Activated CD4-positive, CD25-positive, alpha-beta regulatory T cell treated with anti-CD3 and anti-CD28 coated beads, Interleukin-2, amount 50 U/mL, for 72 hours (primary cell): ENCODE data around the gene HP1BP3.

ENCODE experiments used
- DNase-seq: peaks from one replicate; pipeline ENCODE4 v3.0.0; 2021

The HP1BP3 gene

DNA sequence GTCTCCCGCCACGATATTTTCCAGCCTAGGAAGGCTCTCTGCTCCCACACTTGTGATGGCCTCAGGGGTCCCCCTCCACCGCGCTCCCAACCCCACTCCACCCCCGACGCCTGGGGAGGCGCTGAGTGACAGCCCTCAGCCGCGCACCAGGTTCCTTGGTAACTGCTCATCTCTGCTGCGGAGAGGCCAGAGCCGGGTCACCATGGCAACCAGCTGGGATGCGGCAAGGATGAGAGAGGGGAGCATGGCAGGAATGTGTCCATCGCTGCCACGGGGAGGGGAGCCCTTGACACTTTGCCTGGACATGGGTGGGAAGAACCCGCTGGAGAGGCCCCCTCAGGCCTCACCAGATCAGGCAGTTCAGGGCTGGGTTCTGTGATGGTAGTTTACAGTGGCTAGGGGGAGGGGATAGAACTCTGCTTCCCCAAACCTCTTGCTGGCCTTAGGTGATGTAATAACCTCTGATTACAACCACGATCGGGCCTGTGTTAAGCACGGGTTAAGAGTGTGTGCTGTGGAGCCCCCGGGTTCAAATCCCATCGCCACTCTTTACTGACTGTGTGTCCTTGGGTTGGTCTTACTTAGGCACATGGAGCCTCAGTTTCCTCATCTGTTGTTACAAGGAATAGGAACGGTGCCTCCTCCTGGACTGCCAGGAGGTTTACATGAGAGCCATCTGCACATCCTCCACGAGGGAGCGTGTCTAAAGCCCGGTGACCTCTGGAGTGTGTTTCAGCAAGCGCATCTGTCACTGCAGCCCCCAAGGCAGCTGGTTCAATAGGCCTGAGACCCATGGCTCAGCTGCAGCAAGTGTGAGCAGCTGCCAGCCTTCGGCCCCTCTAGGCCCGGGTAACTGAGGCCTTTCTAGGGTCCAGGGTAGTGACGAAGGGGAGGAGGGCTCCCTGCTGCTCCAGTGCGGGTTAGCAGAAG, 75.6 kb downstream of the HP1BP3 start:
- no peak for DNase-seq

DNA sequence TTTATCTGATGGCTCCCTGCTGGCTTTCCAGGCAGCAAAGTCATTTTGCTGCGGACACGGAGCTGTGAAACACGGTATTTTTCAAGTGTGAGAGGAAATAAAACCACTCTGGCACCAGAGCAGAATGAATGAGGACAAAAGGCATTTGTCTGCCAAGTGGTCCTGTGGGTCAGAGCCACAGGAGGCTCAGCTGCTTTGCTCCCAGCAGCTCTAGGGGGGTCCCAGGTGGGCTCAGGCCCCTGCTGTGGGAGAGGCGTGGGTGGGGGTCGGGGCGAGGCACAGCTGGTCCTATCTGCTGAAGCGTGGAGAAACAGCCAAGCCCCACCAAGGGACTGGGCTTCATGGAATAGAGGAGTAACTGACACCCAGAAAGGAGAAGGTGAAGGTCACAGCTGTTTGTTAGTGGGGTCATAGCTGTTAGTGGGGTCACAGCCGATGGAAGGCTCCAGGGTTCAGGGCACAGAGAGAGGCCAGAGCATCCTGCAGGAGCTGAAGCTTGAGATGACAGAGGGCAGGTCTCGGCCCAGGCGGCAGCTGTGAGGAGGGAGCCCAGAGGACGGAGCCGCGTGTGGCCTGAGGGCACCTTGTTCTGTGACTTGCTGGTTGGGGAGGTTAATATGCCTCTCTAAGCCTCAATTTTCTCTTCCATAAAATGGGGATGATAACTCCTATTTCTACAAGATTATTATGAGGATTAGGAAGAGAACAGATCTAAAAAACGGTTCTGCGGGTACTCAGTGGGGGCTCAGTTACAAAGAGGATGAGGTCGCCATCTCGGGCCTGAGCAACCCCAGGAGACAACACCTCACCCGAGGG, 76.4 kb downstream of the HP1BP3 start:
- no peak for DNase-seq

DNA sequence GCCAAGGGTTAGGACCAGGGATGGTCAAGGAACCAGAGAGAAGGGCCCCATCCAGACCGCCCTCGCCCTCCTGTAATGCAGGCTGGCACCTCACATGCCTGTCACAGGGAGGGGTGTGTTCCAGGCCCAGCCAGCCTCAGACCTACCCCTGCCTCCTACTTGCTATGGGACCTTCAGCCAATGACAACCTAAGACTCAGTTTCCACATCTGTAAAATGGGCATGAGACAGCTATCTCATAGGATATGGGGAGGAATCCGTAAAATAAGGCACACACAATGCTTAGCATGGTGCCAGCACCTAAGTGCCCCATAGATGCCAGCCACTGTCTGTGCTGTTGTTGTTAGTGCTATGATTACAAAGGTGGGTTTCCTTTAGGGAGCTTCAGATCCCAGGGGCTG, 77.2 kb downstream of the HP1BP3 start:
- DNase-seq, result no peak

DNA sequence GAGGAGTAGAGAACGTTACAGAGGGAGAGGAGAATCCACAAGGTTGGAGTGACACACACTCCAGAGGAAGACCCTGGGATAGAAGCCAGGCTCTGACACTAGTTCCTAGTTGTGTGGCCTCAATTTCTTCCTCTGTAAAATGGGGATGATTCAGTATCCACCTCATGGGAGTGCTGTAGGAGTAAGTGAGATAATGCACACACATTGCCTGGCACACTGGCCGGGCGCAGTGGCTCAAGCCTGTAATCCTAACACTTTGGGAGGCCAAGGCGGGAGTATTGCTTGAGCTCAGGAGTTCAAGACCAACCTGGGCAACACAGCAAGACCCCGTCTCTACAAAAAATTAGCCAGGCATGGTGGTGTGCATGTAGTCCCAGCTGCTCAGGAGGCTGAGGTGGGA, 78.2 kb downstream of the HP1BP3 start:
- no peak for DNase-seq

DNA sequence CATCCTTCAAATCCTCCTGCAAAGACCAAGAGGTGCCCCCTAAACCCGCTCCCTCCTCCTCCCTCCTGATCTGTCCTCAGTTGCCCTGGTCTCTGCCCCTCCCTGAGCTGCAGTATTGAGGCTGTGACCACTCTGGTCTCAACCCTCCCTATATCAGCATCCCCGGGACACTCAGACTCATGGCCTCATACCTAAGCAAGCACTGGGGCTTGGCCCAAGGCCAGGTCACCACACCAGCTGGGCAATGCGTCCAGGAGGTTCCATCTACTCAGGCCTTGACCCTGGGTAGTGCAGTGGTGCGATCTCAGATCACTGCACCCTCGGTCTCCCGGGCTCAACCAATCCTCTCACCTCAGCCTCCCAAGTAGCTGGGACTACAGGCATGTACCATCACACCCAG, 79.0 kb downstream of the HP1BP3 start:
- DNase-seq, result no peak

DNA sequence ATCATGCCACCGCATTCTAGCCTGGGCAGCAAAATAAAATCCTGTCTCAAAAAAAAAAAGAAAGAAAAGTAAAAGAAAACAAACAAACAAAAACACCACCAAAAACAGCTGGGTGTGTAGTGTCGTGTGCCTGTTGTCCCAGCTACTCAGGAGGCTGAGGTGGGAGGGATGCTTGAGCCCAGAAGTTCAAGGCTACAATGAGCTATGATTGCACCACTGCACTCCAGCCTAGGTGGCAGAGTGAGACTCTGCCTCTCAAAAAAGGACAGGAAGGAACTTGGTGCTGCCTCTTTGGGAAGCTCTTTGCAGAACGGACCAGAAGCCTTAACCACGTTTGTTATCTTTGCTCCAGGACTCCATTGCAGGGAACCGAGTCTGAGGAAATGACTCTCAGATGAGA, 80.3 kb downstream of the HP1BP3 start:
- no peak for DNase-seq

DNA sequence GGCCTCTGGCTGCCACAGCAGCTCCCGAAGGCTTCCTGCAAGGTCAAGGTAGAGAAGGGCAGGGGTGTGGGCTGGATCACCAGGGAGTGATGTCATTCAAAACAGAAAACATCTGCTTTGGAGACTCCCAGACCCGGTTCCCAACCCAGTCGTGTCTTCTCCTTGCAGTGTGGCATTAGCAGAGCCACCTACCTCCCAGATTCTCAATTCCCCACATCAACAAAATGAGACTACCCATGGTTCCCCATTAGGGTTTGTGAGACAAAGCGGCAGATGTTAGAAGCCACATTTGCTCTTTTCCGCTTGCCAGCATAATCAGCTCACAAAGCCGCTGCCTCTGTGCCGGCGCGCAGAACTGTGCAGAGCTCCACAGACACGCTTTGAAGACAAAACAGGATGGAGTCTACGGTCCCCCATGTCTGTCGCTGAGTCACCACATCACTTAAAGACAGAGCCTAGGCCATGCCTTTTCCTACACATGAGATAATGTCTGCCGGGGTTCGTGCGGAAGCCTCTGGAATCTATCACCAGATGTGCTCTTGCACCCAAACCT, 81.8 kb downstream of the HP1BP3 start:
- DNase-seq, result no peak

DNA sequence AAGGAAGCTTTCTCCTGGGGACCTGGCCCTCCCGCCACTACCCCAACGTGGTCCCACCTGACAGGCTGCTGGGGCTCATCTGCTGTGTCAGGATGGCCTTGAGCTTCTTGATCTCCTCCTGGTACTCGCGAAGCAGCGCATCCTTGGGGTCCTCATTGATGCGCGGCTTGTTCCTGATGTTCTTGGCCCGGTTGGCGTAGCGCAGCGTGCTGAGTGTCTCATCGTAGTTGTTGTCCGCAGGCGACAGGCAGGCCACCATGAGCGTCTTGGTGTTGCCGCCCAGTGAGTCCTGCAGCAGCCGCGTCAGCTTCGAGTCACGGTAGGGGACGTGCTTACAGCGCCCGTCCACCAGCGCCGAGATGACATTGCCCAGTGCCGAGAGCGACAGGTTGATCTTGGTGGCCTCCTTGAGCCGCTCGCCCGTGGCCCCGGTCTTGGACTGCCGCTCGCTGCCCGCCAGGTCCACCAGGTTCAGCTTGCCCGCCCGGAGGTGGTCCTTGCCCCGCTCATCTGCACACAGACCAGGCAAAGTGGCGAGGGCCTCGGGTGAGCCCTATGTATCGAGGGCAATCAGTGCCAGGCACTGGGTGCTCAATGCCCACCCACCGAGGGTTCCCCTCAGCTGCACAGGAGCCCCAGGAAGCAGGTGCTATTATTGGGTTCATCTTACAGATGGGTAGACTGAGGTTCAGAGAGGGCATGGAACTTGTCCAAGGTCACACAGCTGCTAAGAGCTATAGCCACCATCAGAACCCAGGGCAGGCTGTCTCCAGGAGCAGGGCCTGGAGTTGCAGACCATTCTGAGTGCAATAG, 82.5 kb downstream of the HP1BP3 start:
- no peak for DNase-seq

DNA sequence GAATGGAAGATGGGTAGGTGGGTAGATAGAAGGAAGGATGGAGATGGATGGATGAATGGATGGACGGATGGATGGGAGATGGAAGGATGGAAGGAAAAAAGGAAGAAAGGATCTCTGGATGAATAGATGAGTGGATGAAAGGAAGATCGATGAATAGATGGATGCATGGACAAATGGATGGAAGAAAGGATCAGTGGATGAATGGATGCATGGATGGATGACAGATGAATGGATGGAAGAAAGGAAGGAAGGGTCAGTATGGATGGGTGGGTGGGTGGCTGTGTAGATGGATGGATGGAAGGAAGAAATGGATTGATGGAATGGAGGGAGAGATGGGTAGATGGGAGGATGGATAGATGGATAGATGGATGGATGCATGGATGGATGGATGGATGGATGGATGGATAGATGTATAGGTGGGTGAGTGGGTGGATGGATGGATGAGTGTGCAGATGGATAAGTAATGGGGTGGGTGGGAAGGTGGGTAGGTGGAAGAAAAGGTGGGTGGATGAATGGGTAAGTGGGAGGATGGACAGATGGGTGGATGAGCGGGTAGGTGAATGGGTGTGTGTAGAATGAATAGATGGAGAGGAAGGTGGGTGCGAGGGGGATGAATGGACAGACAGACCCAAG, 83.9 kb downstream of the HP1BP3 start:
- DNase-seq, result no peak

DNA sequence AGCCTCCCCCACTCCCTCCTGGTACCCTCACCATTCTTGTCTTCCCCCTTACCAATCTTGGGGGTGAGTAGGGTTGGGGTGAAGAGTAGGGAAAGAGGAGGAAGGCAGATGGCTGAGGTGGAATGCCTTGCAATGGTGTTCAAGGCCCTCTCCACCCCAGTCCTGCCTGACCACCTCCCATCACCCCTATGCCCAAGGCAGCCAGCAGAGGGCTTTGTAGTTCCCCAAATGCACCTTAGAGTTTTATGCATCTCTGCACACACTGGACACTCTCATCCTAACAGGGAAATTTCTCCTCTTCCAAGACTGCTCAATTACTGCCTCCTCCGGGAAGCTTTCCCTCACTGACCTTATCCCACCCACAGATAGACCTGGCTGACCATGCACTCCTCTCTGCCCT, 84.7 kb downstream of the HP1BP3 start:
- no peak for DNase-seq

DNA sequence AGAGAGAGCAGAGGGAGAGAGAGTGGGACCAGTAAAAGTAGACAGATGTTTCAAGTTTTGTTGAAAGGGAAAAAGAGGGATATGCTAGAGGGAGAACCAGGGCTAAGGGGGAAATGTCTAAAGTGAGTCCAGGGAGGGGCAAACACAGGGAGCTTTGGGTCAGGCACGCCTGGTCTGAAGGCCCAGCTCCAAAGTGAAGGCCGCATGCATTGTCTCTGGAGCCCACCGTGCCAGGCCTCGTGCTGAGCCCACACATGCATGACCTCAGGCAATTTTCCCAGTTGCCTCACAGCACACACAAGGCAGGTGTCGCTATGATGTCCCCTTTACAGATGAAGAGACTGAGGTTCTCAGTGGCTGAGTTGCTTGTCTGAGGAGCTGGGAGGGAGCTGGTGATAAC, 85.3 kb downstream of the HP1BP3 start:
- DNase-seq, result no peak

DNA sequence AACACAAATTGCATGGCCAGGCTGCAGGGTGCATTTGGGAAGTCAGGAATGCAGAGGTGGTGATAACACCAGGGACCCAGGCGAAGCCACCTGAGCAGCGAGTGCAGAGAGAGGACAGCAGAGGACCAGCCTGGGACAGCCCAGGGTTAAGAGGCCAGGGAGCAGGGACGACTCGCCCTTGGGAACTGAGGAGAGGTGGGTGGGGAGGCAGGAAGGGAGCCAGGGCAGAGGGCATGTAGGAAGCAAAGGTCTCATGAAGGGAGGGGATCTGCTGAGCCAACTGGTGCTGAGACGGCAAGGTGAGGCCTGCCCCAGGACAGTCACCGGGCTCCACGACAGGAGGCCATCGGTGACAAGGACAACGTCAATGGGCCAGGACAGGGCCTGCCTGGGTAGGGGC, 85.7 kb downstream of the HP1BP3 start:
- no peak for DNase-seq

DNA sequence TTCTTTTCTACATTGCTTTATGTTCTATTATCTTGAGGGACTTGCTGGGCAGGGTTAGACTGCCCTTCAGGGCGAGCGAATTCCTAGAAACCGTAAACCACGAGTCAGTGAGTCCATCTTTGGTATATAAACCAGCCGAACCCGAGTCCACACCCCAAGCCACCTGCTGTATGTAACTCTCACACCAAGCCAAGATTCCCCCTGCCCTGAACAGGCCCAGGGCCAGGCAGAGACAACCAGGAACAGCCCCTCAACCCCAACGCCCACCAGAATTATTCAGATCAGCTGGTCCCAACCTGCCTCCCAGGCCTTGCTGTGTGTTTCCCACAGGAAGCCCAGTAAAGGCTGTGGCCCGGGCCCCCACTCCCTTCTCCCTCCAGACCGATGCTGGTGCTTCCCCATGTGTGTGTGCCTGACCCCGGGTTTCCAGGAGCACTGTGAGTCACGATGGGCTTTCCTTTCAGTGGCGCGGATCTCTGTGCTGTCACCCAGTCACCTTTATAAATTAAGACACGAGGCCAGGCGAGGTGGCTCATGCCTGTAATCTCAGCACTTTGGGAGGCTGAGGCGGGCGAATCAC, 86.4 kb downstream of the HP1BP3 start:
- no peak for DNase-seq

DNA sequence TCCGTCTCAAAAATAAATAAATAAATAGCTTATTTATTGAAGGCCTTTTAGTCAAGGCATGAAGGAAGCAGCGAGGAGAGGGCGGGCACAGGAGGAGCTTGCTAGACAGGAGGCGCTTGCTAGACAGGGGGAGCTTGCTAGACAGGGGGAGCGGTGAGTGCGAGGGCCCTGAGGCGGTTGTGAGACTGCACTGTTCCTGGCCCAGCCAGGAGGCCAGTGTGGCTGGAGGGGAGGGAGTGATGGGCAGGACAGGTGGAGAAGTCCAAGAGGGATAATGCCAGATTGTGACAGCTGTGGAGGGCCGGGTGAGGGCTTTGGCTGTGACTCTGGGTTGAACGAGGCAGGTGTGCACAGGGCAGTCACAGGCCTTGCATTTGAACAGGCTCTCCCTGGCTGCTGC, 87.5 kb downstream of the HP1BP3 start:
- DNase-seq, result no peak

DNA sequence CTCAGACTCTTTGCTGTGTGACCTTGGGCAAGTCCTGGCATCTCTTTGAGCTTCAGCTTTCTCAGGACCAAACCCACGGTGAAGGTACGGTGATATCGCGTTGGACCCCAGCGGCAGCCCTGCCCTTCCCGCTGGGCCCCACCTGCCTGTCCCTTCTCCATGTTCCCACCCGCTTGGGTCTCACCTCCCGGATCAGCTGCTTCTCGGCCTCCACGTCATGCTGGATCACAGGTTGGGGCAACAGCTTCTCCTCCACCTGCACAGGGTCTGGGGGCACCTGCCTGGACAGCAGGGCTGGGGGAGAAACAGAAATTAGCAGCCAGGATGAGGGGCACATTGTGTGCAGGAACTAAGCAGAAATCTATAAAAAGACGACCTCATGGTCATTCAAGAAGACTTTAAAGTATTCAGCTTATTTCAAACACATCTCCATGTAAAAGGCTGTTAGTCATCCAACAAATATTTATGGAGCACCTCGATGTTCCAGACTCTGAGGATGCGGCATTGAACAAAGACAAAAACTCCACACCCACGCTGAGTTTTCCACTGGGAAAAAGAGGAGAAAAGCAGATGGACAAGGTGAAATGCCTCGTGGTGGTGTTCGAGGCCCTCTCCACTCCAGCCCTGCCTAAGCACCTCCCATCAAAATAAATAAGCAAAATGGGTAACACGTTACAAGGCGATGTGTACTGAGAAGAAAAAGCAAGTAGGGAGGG, 88.8 kb downstream of the HP1BP3 start:
- DNase-seq, result no peak

DNA sequence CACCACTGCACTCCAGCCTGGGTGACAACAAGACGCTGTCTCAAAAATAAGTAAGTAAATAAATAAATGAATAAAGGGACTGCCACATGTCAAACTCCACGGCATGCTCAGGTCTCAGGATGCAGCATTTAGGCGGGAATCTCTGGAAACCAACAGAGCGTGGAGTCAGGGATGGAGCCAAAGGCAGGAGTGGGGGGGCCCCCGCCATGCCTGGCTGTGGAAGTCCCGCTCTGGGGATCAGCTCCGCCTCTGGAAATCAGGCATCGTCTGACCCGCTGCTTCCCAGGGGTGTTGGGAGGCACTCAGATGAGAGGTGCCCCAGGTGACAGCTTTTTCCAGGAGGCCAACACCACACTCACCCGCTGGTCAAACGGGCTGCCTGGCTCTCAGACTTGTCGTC, 89.5 kb downstream of the HP1BP3 start:
- no peak for DNase-seq

DNA sequence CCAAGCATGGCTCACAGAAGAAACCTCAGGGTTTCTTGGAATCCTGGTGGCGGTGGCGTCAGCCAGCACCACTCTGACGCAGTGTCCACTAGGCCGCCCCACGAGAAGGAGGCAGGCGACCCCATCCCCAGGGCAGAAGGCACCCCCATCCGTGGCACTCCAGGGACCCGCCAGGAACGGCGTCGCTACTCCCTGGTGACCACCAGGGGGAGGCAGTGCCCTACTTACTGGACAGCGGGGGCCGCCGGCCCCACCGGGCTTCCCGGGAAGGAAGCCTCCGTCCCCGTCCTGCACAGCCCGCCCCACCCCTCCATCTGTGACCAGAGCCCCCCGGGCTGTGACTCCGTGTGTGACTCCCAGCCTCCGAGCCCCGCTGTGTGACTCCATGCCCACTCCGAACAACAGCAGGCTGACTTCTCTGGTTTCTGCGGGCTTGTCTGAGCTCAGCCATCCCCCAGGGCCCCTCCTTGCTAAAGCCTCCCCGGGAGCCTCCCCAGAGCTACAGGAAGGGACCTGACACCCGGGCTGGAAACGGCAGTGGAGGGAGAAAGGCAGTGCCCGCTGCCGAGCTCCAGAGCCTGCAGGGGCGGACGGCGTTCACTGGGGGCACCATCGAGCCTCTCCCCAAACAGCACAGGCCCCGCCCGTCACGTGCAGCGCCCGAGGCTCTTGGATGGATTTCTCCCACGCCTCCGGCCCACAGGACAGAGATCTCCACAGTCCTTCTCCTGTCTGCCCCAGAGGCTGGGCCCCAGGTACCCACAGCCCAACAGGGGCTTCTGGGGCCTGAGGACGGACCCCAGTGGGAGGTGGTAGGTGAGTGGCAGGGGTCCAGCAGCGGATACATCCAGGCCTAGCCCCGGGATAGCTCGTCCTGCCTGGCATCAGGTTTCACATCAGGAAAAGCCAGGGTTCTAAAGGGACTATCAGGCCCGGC, 90.4 kb downstream of the HP1BP3 start:
- DNase-seq, result peak; percentile 75

DNA sequence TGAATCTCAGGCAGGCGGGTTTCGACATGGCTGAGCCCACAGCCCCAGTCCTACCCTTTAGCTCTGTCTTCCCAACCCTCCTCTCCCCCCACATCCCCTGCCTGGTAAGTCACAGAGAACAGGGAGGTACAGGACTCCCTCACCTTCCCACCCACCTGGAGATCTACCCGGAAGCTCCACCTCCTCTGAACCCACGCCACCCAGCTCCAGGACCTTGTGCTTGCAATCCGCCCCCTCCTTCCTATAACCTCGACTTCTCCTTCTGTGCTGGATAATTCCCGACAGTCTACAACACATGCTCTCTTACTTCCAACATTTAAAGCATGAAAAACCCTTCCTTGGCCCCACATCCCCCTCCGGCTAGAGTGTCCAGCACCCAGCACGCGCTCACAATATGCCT, 91.6 kb downstream of the HP1BP3 start:
- no peak for DNase-seq

DNA sequence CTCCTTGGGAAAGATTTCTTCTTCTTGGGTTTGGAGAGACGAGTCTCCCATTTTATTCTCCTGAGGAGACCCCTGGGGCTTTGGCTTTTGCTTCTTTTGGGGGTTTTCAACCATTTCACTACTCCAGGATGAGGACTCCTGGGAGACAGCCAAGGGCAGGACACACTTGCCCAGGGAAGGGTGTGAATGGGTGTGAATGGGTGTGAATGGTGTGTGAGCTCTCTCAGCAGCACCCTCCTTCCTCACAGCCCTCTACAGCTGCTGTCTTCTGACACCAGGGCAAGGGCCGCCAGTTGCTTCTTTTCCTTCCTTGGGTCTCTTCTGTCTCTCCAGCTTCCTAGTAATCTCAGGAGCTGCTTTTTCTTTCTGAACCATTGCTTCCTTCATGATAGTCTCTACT, 93.5 kb downstream of the HP1BP3 start:
- DNase-seq, result no peak
